Heart left ventricle (tissue), 13 donors: ENCODE results near the gene VWC2L.

ENCODE experiments used
- CTCF ChIP-seq, 12 donors: fragments of 200-600 bp; sonication (generic) in 4 of 12; IDR thresholded peaks; one replicate each; pipeline versions ENCODE4 v1.5.0 to v1.8.0; 2018 to 2022; ENCODE audit warnings: antibody characterized with exemption in 12 of 12, mild to moderate bottlenecking in 5 of 12
- POLR2A ChIP-seq, 2 donors: fragments of 450-650 bp; IDR thresholded peaks; one replicate each; pipeline ENCODE4 v1.6.1; 2017; ENCODE audit warnings: antibody characterized with exemption in 2 of 2, mild to moderate bottlenecking in 2 of 2, moderate library complexity in 2 of 2
- donor health status: ischemic (EF 13 %, LVEDD 7.1; RV severe dilation, severe dysfunction).
- donor health status: DM: no; HTN: yes; CAD: no.
- donor health status: DM: no; HTN: no; CAD: no.
- donor health status: ischemic (EF 25% LVEDD 6.9; RV normal size, moderate dysfunction).
- donor health status: ischemic (EF 25% LVEDD 5.7; RV mildly dilated, moderate dysfunction).
- donor health status: ischemic (EF 35%, LVEDD 5.7; RV mildly dilated, moderate dysfunction).
- donor health status: nonischemic (EF 11% LVEDD 7.7; RV severe dilation, severe dysfunction).
- donor health status: DM: yes; HTN: yes; CAD: no.
- donor health status: PGD.
- donor health status: ischemic (EF 29% LVEDD 5.4; RV normal size, mild dysfunction).
- donor health status: nonischemic (EF 23%, LVEDD 6.1; RV moderate dilation, normal function).

GRCh38 chr2:214515111-214515510, 104.3 kb downstream of the VWC2L start:
- TF ChIP-seq CTCF (IDR thresholded peaks at IDR 0.05) (no peak), POLR2A (IDR thresholded peaks at IDR 0.05) (no peak)
